GM20000 (cell line): ENCODE measurements around the gene NLRC3.

Source experiments
- DNase-seq: peaks from one replicate; pipeline ENCODE4 v3.0.0; 2012; ENCODE audit warnings: low spot score
- CTCF ChIP-seq: IDR thresholded peaks from 2 replicates; pipeline ENCODE4 v1.5.1; 2012; ENCODE audit warnings: mild to moderate bottlenecking, control low read depth; ENCODE audit errors: extremely low read depth, missing control alignments

The NLRC3 gene

GRCh38 chr16:3602320-3602653 lies 25.1 kb upstream of the NLRC3 start:
- no peak for TF ChIP-seq CTCF
- DNase-seq, result no peak

- TF ChIP-seq CTCF, result no peak
- no peak for DNase-seq
Measured at GRCh38 chr16:3601614-3602319, 24.6 kb upstream of the NLRC3 start.

- no peak for DNase-seq
- TF ChIP-seq CTCF, result no peak
Measured at GRCh38 chr16:3599922-3600321, 22.7 kb upstream of the NLRC3 start.

- no peak for DNase-seq
- no peak for TF ChIP-seq CTCF
Measured at GRCh38 chr16:3599121-3599520, 21.9 kb upstream of the NLRC3 start.

GRCh38 chr16:3598236-3598635 lies 21.0 kb upstream of the NLRC3 start:
- no peak for TF ChIP-seq CTCF
- DNase-seq, result no peak

- no peak for DNase-seq
- no peak for TF ChIP-seq CTCF
Measured at GRCh38 chr16:3597676-3598075, 20.5 kb upstream of the NLRC3 start.

- no peak for TF ChIP-seq CTCF
Measured at GRCh38 chr16:3597226-3597625, 20.0 kb upstream of the NLRC3 start.

More at GRCh38 chr16:3597226-3597625, 20.0 kb upstream of the NLRC3 start:
- no peak for DNase-seq
